Stimulated activated CD8-positive, alpha-beta memory T cell treated with anti-CD3 and anti-CD28 coated beads, Interleukin-7, amount 100 ng/mL, for 1 hour (primary cell): ENCODE results near the gene KRTAP10-1.
"Not testable (repeated sequence)": the region's sequence is repeated elsewhere in the genome, so short reads cannot be mapped to it uniquely, and the experiment has no call there.

Source experiments
- DNase-seq, 2 donors: peaks; one replicate each; pipeline ENCODE4 v3.0.0-alpha.2; 2020; ENCODE audit warnings: low read depth in 2 of 2

KRTAP10-1 gene

GRCh38 chr21:44503006-44503889 lies 36.7 kb downstream of the KRTAP10-1 start:
- DNase-seq: not testable (repeated sequence)

- no peak for DNase-seq
Measured at GRCh38 chr21:44502171-44502958, 37.6 kb downstream of the KRTAP10-1 start.

- no peak for DNase-seq
Measured at GRCh38 chr21:44500111-44500510, 39.9 kb downstream of the KRTAP10-1 start.

GRCh38 chr21:44499631-44500030 lies 40.4 kb downstream of the KRTAP10-1 start:
- DNase-seq: no peak

GRCh38 chr21:44499211-44499560 lies 40.8 kb downstream of the KRTAP10-1 start:
- no peak for DNase-seq

GRCh38 chr21:44498280-44499210 lies 41.5 kb downstream of the KRTAP10-1 start:
- no peak for DNase-seq

GRCh38 chr21:44497703-44498126 lies 42.3 kb downstream of the KRTAP10-1 start:
- no peak for DNase-seq

- no peak for DNase-seq
Measured at GRCh38 chr21:44496564-44497550, 43.1 kb downstream of the KRTAP10-1 start.

- no peak for DNase-seq
Measured at GRCh38 chr21:44495611-44496563, 44.1 kb downstream of the KRTAP10-1 start.

GRCh38 chr21:44494956-44495355 lies 45.0 kb downstream of the KRTAP10-1 start:
- no peak for DNase-seq

GRCh38 chr21:44494418-44494817 lies 45.6 kb downstream of the KRTAP10-1 start:
- no peak for DNase-seq

GRCh38 chr21:44492567-44493385 lies 47.2 kb downstream of the KRTAP10-1 start:
- DNase-seq: no peak

- DNase-seq: no peak
Measured at GRCh38 chr21:44490816-44491215, 49.2 kb downstream of the KRTAP10-1 start.

GRCh38 chr21:44490405-44490804 lies 49.6 kb downstream of the KRTAP10-1 start:
- no peak for DNase-seq

- DNase-seq: no peak
Measured at GRCh38 chr21:44489962-44490361, 50.0 kb downstream of the KRTAP10-1 start.
